Ascending aorta (tissue), 2 donors: Measurements from ENCODE around the gene VGF. TPM values are rescaled to one million over a fixed set of nuclear protein-coding genes. Genes with fewer than 3 reads are reported as not detected.
"Not testable (repeated sequence)": the region's sequence is repeated elsewhere in the genome, so short reads cannot be mapped to it uniquely, and the experiment has no call there.

Experiments used
- DNase-seq, 2 donors: peaks; one replicate each; pipeline ENCODE4 v3.0.0-alpha.2; 2019; ENCODE audit warnings: low spot score in 2 of 2
- H3K27ac ChIP-seq, 2 donors: fragments of 200-600 bp; sonication (generic); one replicate each; pipeline ENCODE4 v1.5.1; 2016 to 2017; ENCODE audit warnings: mild to moderate bottlenecking in 1 of 2
- H3K27me3 ChIP-seq: fragments of 200-600 bp; sonication (generic); one replicate; pipeline ENCODE4 v1.5.1; 2017
- H3K36me3 ChIP-seq, 2 donors: fragments of 200-600 bp; sonication (generic); one replicate each; pipeline ENCODE4 v1.5.1; 2016
- H3K4me1 ChIP-seq, 2 donors: fragments of 200-600 bp; sonication (generic); one replicate each; pipeline ENCODE4 v1.5.1; 2016 to 2017; ENCODE audit warnings: mild to moderate bottlenecking in 1 of 2
- H3K4me3 ChIP-seq, 2 donors: fragments of 200-600 bp; sonication (generic); one replicate each; pipeline ENCODE4 v1.5.1; 2016 to 2017; ENCODE audit warnings: mild to moderate bottlenecking in 1 of 2
- H3K9me3 ChIP-seq, 2 donors: fragments of 200-600 bp; sonication (generic); one replicate each; pipeline ENCODE4 v1.5.1; 2016
- intact Hi-C: fragments of 100-400 bp; cut with DNase I; formaldehyde crosslinking; loops from one replicate; pipeline ENCODE4 v1.15.1; 2023
- total RNA-seq: library from RNA; depleted of rRNA; stranded (reverse); fragments of >200 nt; gene quantifications from one replicate; pipeline ENCODE4 v1.1.0, GENCODE V29; 2016
- TF ChIP-seq, protein P1 (sequence below), 3 experiments: fragments of 200-600 bp in 2 of 3; fragments of 450-650 bp in 1 of 3; sonication (generic) in 2 of 3; IDR thresholded peaks; one replicate each; pipeline ENCODE4 v1.5.1; 2016 to 2019; ENCODE audit warnings: antibody characterized with exemption in 3 of 3, mild to moderate bottlenecking in 1 of 3, moderate library complexity in 1 of 3

Gene VGF
- total RNA-seq, 1 donor from 2014 or later, result not detected

DNA sequence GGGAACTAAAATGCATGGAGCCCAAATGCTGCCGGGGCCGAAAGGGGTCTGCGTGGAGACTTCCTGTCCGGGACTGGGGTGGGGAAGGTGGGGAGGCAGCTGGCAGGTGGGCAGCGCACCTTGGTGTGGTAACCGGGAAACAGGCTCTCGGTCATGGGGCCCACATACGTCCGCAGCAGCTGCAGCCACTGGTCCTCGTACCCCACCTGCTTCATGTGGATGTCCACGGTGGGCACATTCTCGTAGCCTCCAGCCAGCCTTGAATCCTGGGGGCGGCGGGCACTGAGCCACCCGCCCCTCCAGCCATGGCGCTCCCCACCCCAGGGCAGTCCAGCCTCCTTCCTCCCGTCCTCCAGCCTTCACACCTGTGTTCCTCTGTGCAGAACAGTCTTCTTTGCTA is 42.1 kb upstream of the VGF start:
- intact Hi-C loops, result no loop called here
- DNase-seq, result no peak
- H3K36me3 ChIP-seq, result peaks cover 29 to 57% of the 10 kb centered on the region in 2 donors

DNA sequence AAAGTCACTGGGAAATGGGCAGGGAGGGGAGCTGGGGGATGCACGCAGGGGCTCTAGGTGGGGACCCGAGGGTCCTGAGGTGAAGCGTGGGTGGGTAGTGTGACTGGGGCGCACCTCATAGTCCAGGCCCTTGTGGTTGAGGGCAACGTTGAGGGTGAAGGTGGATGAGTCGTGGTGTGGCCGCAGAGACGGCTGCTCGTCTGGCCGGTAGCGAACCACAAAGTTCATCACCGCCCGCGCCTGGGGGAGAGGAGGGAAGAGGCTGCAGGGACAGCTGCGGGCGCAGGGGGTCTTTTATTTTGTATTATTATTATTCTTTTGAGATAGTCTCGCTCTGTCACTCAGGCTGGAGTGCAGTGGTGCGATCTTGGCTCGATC is 41.3 kb upstream of the VGF start:
- intact Hi-C loops, result no loop called here
- H3K27ac ChIP-seq, result no peak overlapping the region
- peaks cover 8% of the 10 kb centered on the region for H3K27me3 ChIP-seq
- peaks cover 2 to 4% of the 10 kb centered on the region in 2 donors for H3K4me1 ChIP-seq
- peaks cover 27 to 49% of the 10 kb centered on the region in 2 donors for H3K36me3 ChIP-seq
- TF ChIP-seq, protein P1, sequence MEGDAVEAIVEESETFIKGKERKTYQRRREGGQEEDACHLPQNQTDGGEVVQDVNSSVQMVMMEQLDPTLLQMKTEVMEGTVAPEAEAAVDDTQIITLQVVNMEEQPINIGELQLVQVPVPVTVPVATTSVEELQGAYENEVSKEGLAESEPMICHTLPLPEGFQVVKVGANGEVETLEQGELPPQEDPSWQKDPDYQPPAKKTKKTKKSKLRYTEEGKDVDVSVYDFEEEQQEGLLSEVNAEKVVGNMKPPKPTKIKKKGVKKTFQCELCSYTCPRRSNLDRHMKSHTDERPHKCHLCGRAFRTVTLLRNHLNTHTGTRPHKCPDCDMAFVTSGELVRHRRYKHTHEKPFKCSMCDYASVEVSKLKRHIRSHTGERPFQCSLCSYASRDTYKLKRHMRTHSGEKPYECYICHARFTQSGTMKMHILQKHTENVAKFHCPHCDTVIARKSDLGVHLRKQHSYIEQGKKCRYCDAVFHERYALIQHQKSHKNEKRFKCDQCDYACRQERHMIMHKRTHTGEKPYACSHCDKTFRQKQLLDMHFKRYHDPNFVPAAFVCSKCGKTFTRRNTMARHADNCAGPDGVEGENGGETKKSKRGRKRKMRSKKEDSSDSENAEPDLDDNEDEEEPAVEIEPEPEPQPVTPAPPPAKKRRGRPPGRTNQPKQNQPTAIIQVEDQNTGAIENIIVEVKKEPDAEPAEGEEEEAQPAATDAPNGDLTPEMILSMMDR (IDR thresholded peaks at IDR 0.05), result no peak
- no peaks in the 10 kb centered on the region for H3K9me3 ChIP-seq
- DNase-seq, result no peak
- no peak overlapping the region for H3K4me3 ChIP-seq

More for the DNA sequence above, 42.1 kb upstream of the VGF start:
- H3K9me3 ChIP-seq, result no peaks in the 10 kb centered on the region
- H3K4me3 ChIP-seq, result no peak overlapping the region
- H3K27me3 ChIP-seq, result peaks cover 8% of the 10 kb centered on the region
- no peak overlapping the region for H3K27ac ChIP-seq
- no peaks in the 10 kb centered on the region for H3K4me1 ChIP-seq
- TF ChIP-seq, protein P1 (IDR thresholded peaks at IDR 0.05), result no peak

DNA sequence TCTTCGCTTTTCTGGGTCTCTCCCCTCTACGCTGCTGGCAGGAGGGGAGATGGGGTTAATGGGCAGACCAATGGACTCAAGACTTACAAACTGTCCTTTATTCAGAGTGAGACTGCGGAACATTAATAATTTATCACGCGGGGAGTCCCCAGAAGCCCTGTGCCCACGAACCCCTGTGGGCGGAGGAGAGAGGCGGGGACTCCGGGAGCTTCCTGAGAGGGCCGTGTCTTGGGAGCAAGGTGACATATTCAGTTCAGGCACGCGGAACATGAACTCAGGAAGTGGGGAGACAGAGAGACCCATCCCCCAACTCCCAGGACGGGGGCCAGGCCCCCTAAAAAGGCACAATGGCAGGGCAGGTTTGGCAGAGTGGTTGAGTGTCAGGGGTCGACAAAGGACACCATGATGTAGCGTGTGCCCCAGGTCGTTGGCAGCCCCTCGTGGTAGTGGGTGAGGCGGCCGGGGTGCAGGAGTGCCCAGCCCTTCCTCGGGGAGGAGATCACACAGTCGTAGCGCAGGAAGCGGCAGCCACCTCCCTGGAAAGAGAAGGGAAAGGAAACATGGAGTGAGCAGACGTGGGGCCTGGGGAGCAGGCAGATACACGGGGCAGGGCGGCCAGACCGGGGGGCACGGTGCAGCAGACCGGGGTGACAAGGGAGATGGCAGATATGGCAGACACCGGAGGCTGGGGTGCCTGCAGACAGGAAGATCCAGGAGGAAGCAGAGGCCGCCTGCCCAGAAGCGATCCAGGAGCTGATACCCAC is 40.7 kb upstream of the VGF start:
- no peak for DNase-seq
- H3K27ac ChIP-seq, result no peak overlapping the region
- H3K4me1 ChIP-seq, result peaks cover 2 to 5% of the 10 kb centered on the region in 2 donors
- intact Hi-C loops, result no loop called here
- no peak overlapping the region for H3K4me3 ChIP-seq
- peaks cover 22 to 43% of the 10 kb centered on the region in 2 donors for H3K36me3 ChIP-seq
- H3K27me3 ChIP-seq, result peaks cover 8% of the 10 kb centered on the region
- TF ChIP-seq, protein P1 (IDR thresholded peaks at IDR 0.05), result no peak
- H3K9me3 ChIP-seq, result no peaks in the 10 kb centered on the region

DNA sequence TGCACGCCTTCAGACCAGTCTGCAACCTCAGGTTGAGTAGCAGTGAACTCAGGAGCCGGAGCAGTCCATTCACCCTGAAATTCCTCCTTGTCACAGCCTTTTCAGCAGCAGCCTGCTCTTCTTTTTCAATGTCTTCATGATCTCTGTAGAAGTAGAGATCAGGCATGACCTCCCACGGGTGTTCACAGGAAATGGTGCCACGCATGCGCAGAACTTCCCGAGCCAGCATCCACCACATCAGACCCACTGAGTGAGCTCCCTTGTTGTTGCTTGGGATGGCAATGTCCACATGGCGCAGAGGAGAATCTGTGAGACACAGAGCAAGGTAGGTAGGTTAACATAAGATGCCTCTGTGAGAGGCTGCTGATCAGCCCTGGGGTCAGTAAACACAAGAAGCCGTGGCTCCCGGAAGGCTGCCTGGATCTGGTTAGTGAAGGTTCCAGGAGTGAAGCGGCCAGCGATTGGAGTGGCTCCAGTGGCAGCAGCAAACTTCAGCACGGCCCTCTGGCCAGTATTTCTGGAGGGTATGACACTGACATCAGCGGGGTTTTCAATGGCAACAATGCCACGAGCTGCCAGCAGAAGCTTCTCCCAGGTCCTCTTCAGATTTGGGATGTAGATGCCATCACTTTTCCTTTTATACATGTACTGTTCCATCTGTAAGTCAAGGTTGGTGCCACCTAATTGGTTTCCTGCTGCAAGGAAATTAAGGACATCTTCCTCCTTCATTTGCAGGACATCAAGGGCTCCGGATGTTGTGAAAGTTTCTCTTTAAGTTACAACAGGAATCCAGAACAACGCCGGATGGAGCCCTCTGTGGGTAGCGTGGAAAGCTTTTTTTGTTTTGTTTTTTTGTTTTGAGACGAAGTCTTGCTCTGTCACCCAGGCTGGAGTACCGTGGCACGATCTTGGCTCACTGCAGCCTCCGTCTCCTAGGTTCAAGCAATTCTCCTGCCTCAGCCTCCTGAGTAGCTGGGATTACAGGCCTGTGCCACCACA is 38.7 kb upstream of the VGF start:
- H3K36me3 ChIP-seq, result peaks cover 7 to 24% of the 10 kb centered on the region in 2 donors
- H3K27ac ChIP-seq, H3K4me1 ChIP-seq, H3K9me3 ChIP-seq, H3K27me3 ChIP-seq, DNase-seq, intact Hi-C loops, H3K4me3 ChIP-seq: not testable (repeated sequence)

DNA sequence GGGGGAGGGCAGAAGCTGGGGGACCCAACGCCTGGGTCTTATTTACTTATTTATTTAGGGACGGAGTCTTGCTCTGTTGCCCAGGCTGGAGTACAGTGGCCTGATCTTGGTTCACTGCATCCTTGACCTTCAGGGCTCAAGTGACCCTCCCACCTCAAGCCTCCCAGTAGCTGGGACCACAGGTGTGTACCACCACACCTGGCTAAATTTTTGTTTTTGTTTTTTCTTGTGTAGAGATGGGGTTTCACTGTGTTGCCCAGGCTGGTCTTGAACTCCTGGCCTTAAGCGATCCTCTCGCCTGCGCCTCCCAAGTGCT is 37.2 kb upstream of the VGF start:
- Histone ChIP-seq H3K27ac (no peak overlapping the region), H3K9me3 (no peaks in the 10 kb centered on the region), H3K4me1 (peaks cover 2 to 5% of the 10 kb centered on the region in 2 donors), H3K36me3 (peaks cover 0 to 13% of the 10 kb centered on the region in 2 donors), H3K27me3 (peaks cover 8% of the 10 kb centered on the region), H3K4me3 (no peak overlapping the region)
- no peak for DNase-seq
- TF ChIP-seq, protein P1 (IDR thresholded peaks at IDR 0.05), result no peak
- intact Hi-C loops, result no loop called here
